Natural killer cell (primary cell): ENCODE data around the gene CTF1. TPM values are rescaled to one million over a fixed set of nuclear protein-coding genes. Genes with fewer than 3 reads are reported as not detected.
A peak's percentile ranks its signal among the peaks of the same experiment; 100 is the strongest.

Experiments
- ATAC-seq, 3 donors: fragments of 150-1000 bp in 2 of 3; fragments of 200-7000 bp in 1 of 3; cut with Tn5 transposase; 1 replicate in 1 of 3; 2 replicates in 2 of 3; pipeline ENCODE4 v1.10.0; 2021; ENCODE audit warnings: mild to moderate bottlenecking in 2 of 3, moderate library complexity in 2 of 3
- DNase-seq, 2 donors: peaks; one replicate each; pipeline versions ENCODE4 v3.0.0 to v3.0.0-alpha.2; 2013 to 2021; ENCODE audit warnings: mixed read lengths in 1 of 2
- H3K27ac ChIP-seq: one replicate; pipeline ENCODE4 v1.5.1; 2013; ENCODE audit warnings: mild to moderate bottlenecking, low read length
- H3K27me3 ChIP-seq: one replicate; pipeline ENCODE4 v1.6.1; 2013; ENCODE audit warnings: low read length; ENCODE audit not compliant: control insufficient read depth, insufficient read depth
- H3K36me3 ChIP-seq: one replicate; pipeline ENCODE4 v1.6.1; 2013; ENCODE audit warnings: low read length; ENCODE audit not compliant: control insufficient read depth, insufficient read depth
- H3K4me1 ChIP-seq: one replicate; pipeline ENCODE4 v1.6.1; 2013; ENCODE audit warnings: low read length; ENCODE audit not compliant: control insufficient read depth, insufficient read depth
- H3K4me3 ChIP-seq: one replicate; pipeline ENCODE4 v1.5.1; 2013; ENCODE audit warnings: low read length
- H3K9me3 ChIP-seq: one replicate; pipeline ENCODE4 v1.6.1; 2013; ENCODE audit warnings: low read length; ENCODE audit not compliant: control insufficient read depth, insufficient read depth
- H3K27ac Mint-ChIP-seq, 2 donors: one replicate each; pipeline ENCODE4 v1.8.0; 2022; ENCODE audit warnings: mild to moderate bottlenecking in 2 of 2, mixed read lengths in 2 of 2, moderate library complexity in 1 of 2
- H3K27me3 Mint-ChIP-seq, 2 donors: one replicate each; pipeline ENCODE4 v1.8.0; 2022; ENCODE audit warnings: low read depth in 2 of 2, mixed read lengths in 2 of 2
- H3K36me3 Mint-ChIP-seq: one replicate; pipeline ENCODE4 v1.8.0; 2022; ENCODE audit warnings: mixed read lengths
- H3K4me1 Mint-ChIP-seq, 2 donors: one replicate each; pipeline ENCODE4 v1.8.0; 2022; ENCODE audit warnings: mixed read lengths in 2 of 2
- H3K4me3 Mint-ChIP-seq: one replicate; pipeline ENCODE4 v1.8.0; 2022; ENCODE audit warnings: mild to moderate bottlenecking, moderate library complexity, mixed read lengths
- H3K9me3 Mint-ChIP-seq, 2 donors: one replicate each; pipeline ENCODE4 v1.8.0; 2022; ENCODE audit warnings: mixed read lengths in 2 of 2
- CTCF ChIP-seq: fragments of 200-600 bp; IDR thresholded peaks from one replicate; pipeline ENCODE4 v1.8.0; 2022; ENCODE audit warnings: antibody characterized with exemption
- WGBS: methylation state at CpG from one replicate; pipeline ENCODE4 v1.1.7; 2013; ENCODE audit warnings: missing lambda C conversion rate; ENCODE audit not compliant: insufficient coverage; 5-methylcytosine and 5-hydroxymethylcytosine counted together
- intact Hi-C: fragments of 100-400 bp; cut with micrococcal nuclease; formaldehyde crosslinking; loops from one replicate; pipeline ENCODE4 v1.14.2; 2022
- total RNA-seq, 4 donors: library from RNA; stranded (reverse); fragments of 120-200 nt in 1 of 4; gene quantifications; one replicate each; pipeline versions ENCODE4 v1.2.3 to v1.2.4, GENCODE V29; 2013 to 2022

The CTF1 gene
- total RNA-seq, 3 donors from 2014 or later (not counting 1 experiment from before 2014, with no cell fraction given): 0.45 to 0.60 (median 0.47) TPM

- peak; percentile 39 to 47 (median 45) for ATAC-seq
- H3K4me3 Mint-ChIP-seq: peak overlapping the region; percentile 92
- intact Hi-C loops: no loop called here
- WGBS: 3% methylated on average over 21 of the region's 21 CpGs
- peak overlapping the region; percentile 71 for H3K27ac ChIP-seq
- H3K4me1 Mint-ChIP-seq: peaks cover 10 to 28% of the 10 kb centered on the region in 2 donors
- peak overlapping the region; percentile 74 for H3K4me3 ChIP-seq
- no peaks in the 10 kb centered on the region for H3K27me3 ChIP-seq
- DNase-seq: peak in 1 of 2 donors; percentile 49
- no peaks in the 10 kb centered on the region for H3K9me3 ChIP-seq
- no peak for TF ChIP-seq CTCF
- H3K4me1 ChIP-seq: peaks cover 32% of the 10 kb centered on the region
- no peaks in the 10 kb centered on the region for H3K36me3 ChIP-seq
- H3K27ac Mint-ChIP-seq: peak overlapping the region; percentile 60 to 88
- no peaks in the 10 kb centered on the region for H3K27me3 Mint-ChIP-seq
- H3K9me3 Mint-ChIP-seq: no peaks in the 10 kb centered on the region
- H3K36me3 Mint-ChIP-seq: no peaks in the 10 kb centered on the region
These were observed 53.5 kb downstream of the CTF1 start for GRCh38 chr16:30949650-30950515.

GRCh38 chr16:30950516-30951065 lies 54.2 kb downstream of the CTF1 start:
- H3K36me3 ChIP-seq: no peaks in the 10 kb centered on the region
- peaks cover 10 to 28% of the 10 kb centered on the region in 2 donors for H3K4me1 Mint-ChIP-seq
- DNase-seq (no peak), ATAC-seq (no peak)
- peaks cover 32% of the 10 kb centered on the region for H3K4me1 ChIP-seq
- no peaks in the 10 kb centered on the region for H3K27me3 ChIP-seq
- intact Hi-C loops: no loop called here
- no peaks in the 10 kb centered on the region for H3K36me3 Mint-ChIP-seq
- peak overlapping the region; percentile 71 for H3K27ac ChIP-seq
- peak overlapping the region; percentile 60 to 88 for H3K27ac Mint-ChIP-seq
- H3K4me3 Mint-ChIP-seq: peak overlapping the region; percentile 92
- H3K9me3 Mint-ChIP-seq: no peaks in the 10 kb centered on the region
- H3K27me3 Mint-ChIP-seq: no peaks in the 10 kb centered on the region
- peak overlapping the region; percentile 74 for H3K4me3 ChIP-seq
- WGBS: 87% methylated on average over 5 of the region's 8 CpGs
- no peak for TF ChIP-seq CTCF
- H3K9me3 ChIP-seq: no peaks in the 10 kb centered on the region

- Histone ChIP-seq H3K36me3 (no peaks in the 10 kb centered on the region), H3K4me1 (peaks cover 32% of the 10 kb centered on the region), H3K27ac (no peak overlapping the region), H3K9me3 (no peaks in the 10 kb centered on the region), H3K4me3 (no peak overlapping the region), H3K27me3 (no peaks in the 10 kb centered on the region)
- Mint-ChIP-seq H3K9me3 (no peaks in the 10 kb centered on the region), H3K4me3 (peak overlapping the region; percentile 49), H3K36me3 (no peaks in the 10 kb centered on the region), H3K27me3 (no peaks in the 10 kb centered on the region), H3K4me1 (peaks cover 13 to 28% of the 10 kb centered on the region in 2 donors), H3K27ac (peak overlapping the region in 1 of 2 donors; percentile 44)
- intact Hi-C loops: no loop called here
- ATAC-seq: no peak
- no peak for DNase-seq
- TF ChIP-seq CTCF: no peak
- WGBS: 75% methylated on average over 1 of the region's 1 CpG
These were observed 54.8 kb downstream of the CTF1 start for GRCh38 chr16:30951193-30951592.
